ENCODE measurements around the gene DNAJA3.

The DNAJA3 gene

GRCh38 chr16:4425378-4426020 lies at the start of gene DNAJA3:
DNAJA3 (plus strand) TSS chr16:4425868; CDS start chr16:4425882, 14 bp downstream.
- peak; percentile 93 for DNase-seq (ENCODE audit: low spot score)
- no peak for TF ChIP-seq CTCF (IDR thresholded peaks at IDR 0.05)
- H3K4me3 ChIP-seq, result peak within 1 kb of the TSS; percentile 82

DNA sequence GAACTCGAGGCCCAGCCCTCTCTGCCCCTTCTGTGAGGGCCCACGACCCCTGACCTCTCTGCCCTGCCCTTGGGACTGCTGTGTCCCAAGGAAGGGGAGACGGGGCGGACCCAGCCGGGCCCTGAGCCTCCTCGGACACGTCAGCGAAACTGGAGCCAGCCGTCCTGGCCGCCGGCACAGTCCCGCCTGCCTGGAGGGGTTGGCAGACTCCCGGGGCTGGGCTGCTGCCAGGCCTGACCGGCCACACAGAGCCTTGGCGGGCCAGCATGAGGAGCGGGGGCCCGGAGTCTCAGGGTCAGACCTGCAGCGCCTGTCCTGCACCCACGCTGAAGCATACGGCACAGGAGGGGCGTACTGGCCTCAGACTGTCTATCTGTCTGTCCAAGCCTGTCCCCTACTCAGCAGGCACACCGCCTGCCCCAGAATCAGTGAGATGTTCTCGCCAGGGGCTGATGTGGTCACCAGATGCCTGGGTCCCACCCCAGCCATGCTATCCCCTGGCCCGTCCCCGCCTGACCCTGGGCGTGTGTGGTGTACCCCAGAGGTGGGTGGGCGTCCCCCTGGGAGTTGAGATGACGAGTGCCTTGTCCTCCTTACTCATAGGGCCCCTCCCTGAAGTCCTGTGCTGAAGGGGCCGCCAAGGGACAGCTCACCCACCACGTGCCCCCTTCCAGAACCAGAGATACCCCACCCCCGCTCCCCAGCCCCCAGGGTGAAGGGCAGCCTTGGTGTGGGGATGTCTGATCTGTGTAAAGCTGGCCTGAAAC lies 49.4 kb upstream of the DNAJA3 start:
- no peak for TF ChIP-seq CTCF (IDR thresholded peaks at IDR 0.05)
- peak overlapping the region; percentile 95 for H3K4me3 ChIP-seq
- peak overlapping the region; percentile 93 to 98 for H3K27ac ChIP-seq
- DNase-seq (ENCODE audit: low spot score), result peak; percentile 98

More at GRCh38 chr16:4425378-4426020, at the start of gene DNAJA3:
- peak within 1 kb of the TSS; percentile 91 to 97 for H3K27ac ChIP-seq

- no peak for DNase-seq (ENCODE audit: low spot score)
- TF ChIP-seq CTCF (IDR thresholded peaks at IDR 0.05), result no peak
- Histone ChIP-seq H3K4me3 (peak overlapping the region; percentile 95), H3K27ac (peak overlapping the region; percentile 93 to 98)
Observed at GRCh38 chr16:4376893-4377572, 48.6 kb upstream of the DNAJA3 start.

DNA sequence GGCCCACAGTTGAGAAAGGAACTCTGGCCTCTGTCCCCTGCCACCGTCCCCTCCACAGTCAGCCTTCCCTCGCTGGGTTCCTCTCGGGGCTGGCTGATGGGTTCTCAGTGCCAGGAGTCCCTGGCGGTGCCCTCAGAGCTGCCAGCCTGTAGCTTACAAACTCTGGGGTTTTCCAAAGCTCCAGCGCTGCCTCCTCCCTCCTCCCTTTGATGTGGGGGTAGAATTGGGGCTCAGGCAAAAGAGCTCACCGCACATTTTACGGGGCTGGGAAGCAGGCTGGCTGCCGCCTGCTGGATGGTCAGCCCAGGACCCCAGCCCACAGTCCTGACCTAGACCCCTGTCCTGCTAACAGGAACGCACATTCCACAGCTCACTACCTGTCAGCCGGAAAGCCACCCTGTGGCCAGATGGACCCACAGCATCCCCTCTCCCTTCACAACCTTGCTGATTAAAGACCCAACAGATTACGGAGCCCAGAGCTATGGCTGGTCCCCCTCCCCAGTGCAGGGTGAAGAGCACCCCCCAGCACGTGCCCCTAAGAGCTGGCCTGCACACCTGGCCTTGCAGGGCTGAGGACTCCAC lies 48.0 kb upstream of the DNAJA3 start:
- no peak for DNase-seq (ENCODE audit: low spot score)
- Histone ChIP-seq H3K4me3 (peak overlapping the region; percentile 95), H3K27ac (peak overlapping the region; percentile 93 to 98)
- no peak for TF ChIP-seq CTCF (IDR thresholded peaks at IDR 0.05)

DNA sequence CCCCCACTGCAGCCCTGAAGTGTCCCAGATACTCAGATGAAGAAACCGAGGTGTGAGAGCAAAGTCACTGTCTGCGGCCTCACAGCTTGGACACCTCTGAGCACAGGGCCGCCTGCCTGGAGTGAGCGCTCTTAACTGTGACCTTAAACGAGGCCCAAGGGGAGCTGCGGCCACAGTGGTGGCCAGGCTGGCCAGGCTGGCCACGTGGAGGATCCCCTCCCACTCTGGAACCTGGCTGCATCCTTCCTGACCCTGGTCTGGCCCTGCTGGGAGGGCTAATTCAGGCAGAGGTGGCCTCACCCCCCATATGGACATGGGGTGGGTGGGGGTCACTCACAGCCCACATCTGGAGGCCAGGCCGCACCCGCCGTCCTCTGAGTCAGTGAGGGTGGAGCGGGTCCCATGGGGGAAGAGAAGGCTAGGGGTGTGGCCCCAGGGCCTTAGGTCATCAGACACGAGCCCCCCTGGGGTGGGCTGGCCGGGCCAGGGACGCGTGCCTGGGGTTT lies 47.5 kb upstream of the DNAJA3 start:
- no peak for TF ChIP-seq CTCF (IDR thresholded peaks at IDR 0.05)
- H3K27ac ChIP-seq, result peak overlapping the region; percentile 93 to 98

GRCh38 chr16:4378999-4379690 lies 46.5 kb upstream of the DNAJA3 start:
- no peak for DNase-seq (ENCODE audit: low spot score)
- Histone ChIP-seq H3K4me3 (peak overlapping the region; percentile 95), H3K27ac (peak overlapping the region; percentile 93 to 98)
- no peak for TF ChIP-seq CTCF (IDR thresholded peaks at IDR 0.05)

More for the DNA sequence above, 47.5 kb upstream of the DNAJA3 start:
- peak overlapping the region; percentile 95 for H3K4me3 ChIP-seq
- DNase-seq (ENCODE audit: low spot score), result no peak
